GM12875 (cell line): Measurements from ENCODE around the gene ATP12A.

Source experiments
- H3K4me3 ChIP-seq: one replicate; pipeline ENCODE4 v1.5.1; 2011; ENCODE audit warnings: low read depth, low read length, control low read depth
- TF ChIP-seq, protein P1 (sequence below): IDR thresholded peaks from 2 replicates; pipeline ENCODE4 v1.5.1; 2011; ENCODE audit warnings: low read depth, mild to moderate bottlenecking, control low read depth, inconsistent platforms, low read length, moderate library complexity, borderline replicate concordance; ENCODE audit not compliant: insufficient read depth

ATP12A gene

DNA sequence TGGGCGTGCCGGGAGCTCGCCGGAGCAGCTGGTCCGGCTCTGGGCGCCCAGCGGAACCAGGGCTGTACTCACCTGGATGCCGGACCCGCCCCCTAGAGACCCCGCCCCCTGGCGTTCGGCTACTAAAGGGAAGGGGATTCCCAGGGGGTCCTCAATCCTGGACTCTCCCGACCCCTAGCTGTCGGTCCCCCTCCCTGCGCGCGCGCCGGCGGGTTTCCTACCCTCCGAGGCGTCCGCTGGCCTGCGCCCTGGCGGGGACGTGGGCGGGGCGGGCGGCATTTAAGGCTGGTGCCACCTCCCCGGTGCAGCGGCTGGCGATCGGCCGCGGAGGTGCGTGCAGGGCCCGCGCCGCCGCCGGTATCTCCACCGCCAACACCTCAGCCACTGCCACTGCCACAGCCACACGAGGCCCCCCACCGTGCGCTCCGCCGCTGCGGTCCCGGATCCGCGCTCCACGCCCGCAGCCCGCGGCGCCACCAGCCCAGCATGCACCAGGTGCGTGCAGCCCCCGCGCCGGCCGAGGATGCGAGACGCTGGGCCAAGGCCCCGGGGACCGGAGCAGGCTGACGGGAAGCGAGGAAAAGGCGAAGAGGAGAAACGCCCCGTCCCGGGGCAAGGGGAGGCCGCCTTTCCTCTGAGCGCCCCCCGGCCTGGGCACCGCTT is at the start of gene ATP12A:
ATP12A (plus strand) TSS at position 151 of the 663 bp plus-strand sequence; CDS start at position 487, 336 bp downstream.
- TF ChIP-seq, protein P1, sequence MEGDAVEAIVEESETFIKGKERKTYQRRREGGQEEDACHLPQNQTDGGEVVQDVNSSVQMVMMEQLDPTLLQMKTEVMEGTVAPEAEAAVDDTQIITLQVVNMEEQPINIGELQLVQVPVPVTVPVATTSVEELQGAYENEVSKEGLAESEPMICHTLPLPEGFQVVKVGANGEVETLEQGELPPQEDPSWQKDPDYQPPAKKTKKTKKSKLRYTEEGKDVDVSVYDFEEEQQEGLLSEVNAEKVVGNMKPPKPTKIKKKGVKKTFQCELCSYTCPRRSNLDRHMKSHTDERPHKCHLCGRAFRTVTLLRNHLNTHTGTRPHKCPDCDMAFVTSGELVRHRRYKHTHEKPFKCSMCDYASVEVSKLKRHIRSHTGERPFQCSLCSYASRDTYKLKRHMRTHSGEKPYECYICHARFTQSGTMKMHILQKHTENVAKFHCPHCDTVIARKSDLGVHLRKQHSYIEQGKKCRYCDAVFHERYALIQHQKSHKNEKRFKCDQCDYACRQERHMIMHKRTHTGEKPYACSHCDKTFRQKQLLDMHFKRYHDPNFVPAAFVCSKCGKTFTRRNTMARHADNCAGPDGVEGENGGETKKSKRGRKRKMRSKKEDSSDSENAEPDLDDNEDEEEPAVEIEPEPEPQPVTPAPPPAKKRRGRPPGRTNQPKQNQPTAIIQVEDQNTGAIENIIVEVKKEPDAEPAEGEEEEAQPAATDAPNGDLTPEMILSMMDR, result 0 out of 2 replicates have a peak, but pooled peaks have one; percentile 1
- peak within 1 kb of the TSS; percentile 22 for H3K4me3 ChIP-seq

DNA sequence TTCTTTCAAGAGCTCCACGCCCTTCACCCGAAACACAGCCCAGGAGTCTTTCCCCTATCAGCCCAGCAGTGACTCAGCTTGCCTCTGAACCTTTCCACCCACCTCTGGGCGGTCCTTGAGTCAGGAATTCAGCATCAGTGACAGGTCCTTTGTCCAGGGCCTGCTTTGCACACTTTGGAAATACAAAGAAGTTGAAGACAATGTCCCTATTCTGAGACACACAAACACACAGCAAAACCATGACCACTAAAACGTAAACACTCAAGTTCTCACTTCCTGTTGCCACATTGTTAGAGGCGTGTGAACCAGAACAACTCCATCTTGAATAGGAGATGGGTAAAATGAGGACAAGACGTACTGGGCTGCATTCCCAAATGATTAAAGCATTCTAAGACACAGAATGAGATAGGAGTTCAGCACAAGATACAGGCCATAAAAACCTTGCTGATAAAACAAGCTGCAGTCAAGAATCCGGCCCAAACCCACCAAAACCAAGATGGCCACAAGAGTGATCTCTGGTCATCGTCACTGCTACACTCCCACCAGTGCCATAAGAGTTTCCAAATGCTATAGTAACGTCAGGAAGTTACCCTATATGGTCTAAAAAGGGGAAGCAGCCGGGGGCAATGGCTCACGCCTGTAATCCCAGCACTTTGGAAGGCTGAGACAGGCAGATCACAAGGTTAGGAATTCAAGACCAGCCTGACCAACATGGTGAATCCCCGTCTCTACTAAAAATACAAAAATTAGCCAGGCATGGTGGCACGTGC is 49.2 kb upstream of the ATP12A start:
- TF ChIP-seq, protein P1, result no peak
- H3K4me3 ChIP-seq, result no peak overlapping the region

DNA sequence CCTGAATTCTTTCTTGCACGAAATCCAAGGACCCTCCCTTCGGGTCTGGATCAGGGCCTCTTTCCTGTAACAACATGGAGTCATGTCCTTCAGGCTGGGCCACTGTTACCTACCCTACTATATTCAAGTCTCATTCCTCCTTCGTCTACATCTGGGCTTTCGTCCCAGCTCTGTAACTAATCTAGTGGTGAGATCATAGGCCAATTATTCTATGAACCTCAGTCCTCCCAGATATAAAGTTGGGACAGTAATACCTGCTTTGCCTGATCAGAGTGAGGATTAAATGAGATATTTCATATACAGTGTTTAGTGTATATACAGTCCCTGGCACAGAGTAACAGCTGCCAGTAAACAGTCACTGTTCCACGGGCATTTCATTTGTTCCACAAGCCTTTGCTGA is 48.3 kb upstream of the ATP12A start:
- TF ChIP-seq, protein P1, result no peak
- no peak overlapping the region for H3K4me3 ChIP-seq

DNA sequence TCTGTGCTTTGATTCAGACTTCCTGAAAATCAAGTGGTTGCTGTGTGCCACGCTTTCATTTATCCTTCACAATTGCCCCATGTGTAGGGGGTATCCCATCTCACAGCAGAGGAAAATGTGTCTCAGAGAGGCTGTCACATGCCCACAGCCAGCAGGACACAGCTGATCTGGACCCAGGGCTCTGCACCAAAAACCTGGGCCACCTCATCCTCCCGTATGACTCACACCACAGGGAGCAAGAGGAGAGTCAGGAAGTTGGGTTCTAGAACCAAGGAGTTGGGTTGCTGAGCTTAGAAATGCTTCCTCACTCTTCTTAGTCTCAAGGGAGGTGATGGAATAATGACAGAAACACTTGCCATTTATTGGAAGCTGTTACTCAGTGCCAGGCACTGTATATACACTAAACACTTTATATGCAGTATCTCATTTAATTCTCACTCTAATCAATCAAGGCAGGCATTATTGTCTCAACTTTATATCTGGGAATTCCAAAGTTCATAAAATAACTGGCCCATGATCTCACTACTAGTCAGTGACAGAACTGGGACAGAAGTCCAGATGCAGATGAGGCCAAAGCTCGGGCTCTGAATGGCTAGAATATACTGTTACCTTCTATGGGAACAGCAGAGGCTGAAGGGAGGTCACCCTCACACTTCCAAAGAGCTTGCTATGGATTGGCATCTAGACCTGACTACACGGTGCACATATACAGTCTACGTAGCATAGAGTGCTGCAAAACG is 47.7 kb upstream of the ATP12A start:
- TF ChIP-seq, protein P1, result no peak
- no peak overlapping the region for H3K4me3 ChIP-seq

GRCh38 chr13:24636776-24637175 is 43.4 kb upstream of the ATP12A start:
- TF ChIP-seq, protein P1, result no peak

DNA sequence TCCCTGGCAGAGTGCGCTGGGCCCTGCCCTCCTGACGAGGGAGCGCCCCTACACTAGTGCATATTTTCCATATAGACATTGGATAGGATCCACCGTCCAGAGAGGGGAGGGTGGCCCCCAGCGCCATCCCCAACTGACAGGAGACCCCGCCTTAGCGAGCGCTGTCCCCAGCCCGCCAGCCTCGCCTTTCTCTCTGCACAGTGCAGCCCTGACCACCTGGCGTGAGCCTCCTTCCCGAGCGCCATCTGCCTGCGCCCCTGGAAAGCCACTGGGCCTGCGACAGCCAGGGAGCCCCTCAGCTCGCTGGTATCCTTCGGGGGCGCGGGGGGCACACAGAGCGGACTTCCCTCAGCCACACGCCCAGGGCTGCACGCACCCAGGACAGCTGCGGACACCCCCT is 42.1 kb upstream of the ATP12A start:
- TF ChIP-seq, protein P1, result no peak
- H3K4me3 ChIP-seq, result no peak overlapping the region

More at GRCh38 chr13:24636776-24637175, 43.4 kb upstream of the ATP12A start:
- no peak overlapping the region for H3K4me3 ChIP-seq
